CD4-positive, alpha-beta memory T cell (primary cell): ENCODE measurements around the gene HLA-F. TPM values are rescaled to one million over a fixed set of nuclear protein-coding genes. Genes with fewer than 3 reads are reported as not detected.

Experiments used
- CTCF ChIA-PET: fragments of 350-600 bp; sonication (Branson Sonifier 250); formaldehyde crosslinking; loops from one replicate; lab custom pipeline; 2021; ENCODE audit warnings: inconsistent platforms; ENCODE audit not compliant: partially characterized antibody; lab: Charles Lee
- POLR2A ChIA-PET: fragments of 350-600 bp; sonication (Branson Sonifier 250); formaldehyde crosslinking; loops from one replicate; lab custom pipeline; 2021; ENCODE audit not compliant: partially characterized antibody; lab: Charles Lee
- DNase-seq, 5 donors: peaks; one replicate each; pipeline versions ENCODE4 v3.0.0 to v3.0.0-alpha.2; 2020 to 2022; ENCODE audit warnings: mixed read lengths in 1 of 5
- H3K27ac ChIP-seq: one replicate; pipeline ENCODE4 v1.7.0; 2013; ENCODE audit warnings: low read depth, low read length
- H3K27me3 ChIP-seq: 2 replicates; pipeline ENCODE4 v1.7.0; 2013; ENCODE audit warnings: mild to moderate bottlenecking, low read length, moderate library complexity; ENCODE audit not compliant: insufficient read depth
- H3K36me3 ChIP-seq: 2 replicates; pipeline ENCODE4 v1.7.0; 2013; ENCODE audit warnings: mild to moderate bottlenecking, low read length, moderate library complexity; ENCODE audit not compliant: insufficient read depth
- H3K4me1 ChIP-seq: 2 replicates; pipeline ENCODE4 v1.7.0; 2013; ENCODE audit warnings: mild to moderate bottlenecking, low read length, moderate library complexity; ENCODE audit not compliant: insufficient read depth
- H3K4me3 ChIP-seq, 2 donors: one replicate each; pipeline ENCODE4 v1.7.0; 2013; ENCODE audit warnings: low read length in 2 of 2, mild to moderate bottlenecking in 1 of 2
- H3K9me3 ChIP-seq, 2 donors: one replicate each; pipeline ENCODE4 v1.7.0; 2013; ENCODE audit warnings: low read length in 2 of 2, control low read depth in 1 of 2; ENCODE audit not compliant: control insufficient read depth in 1 of 2
- H3K27ac Mint-ChIP-seq, 7 donors: one replicate each; pipeline ENCODE4 v1.8.0; 2020 to 2021; ENCODE audit warnings: mixed read lengths in 7 of 7, mild to moderate bottlenecking in 6 of 7, inconsistent platforms in 3 of 7, moderate library complexity in 3 of 7
- H3K27me3 Mint-ChIP-seq, 2 donors: one replicate each; pipeline ENCODE4 v1.8.0; 2020 to 2021; ENCODE audit warnings: mixed read lengths in 2 of 2
- H3K36me3 Mint-ChIP-seq, 2 donors: one replicate each; pipeline ENCODE4 v1.8.0; 2020 to 2021; ENCODE audit warnings: mixed read lengths in 2 of 2, inconsistent platforms in 1 of 2, mild to moderate bottlenecking in 1 of 2
- H3K4me1 Mint-ChIP-seq, 4 donors: one replicate each; pipeline ENCODE4 v1.8.0; 2020 to 2021; ENCODE audit warnings: mixed read lengths in 4 of 4, mild to moderate bottlenecking in 1 of 4
- H3K4me3 Mint-ChIP-seq, 8 donors: one replicate each; pipeline ENCODE4 v1.8.0; 2020 to 2021; ENCODE audit warnings: mixed read lengths in 8 of 8, mild to moderate bottlenecking in 7 of 8, moderate library complexity in 6 of 8, inconsistent platforms in 3 of 8
- H3K9me3 Mint-ChIP-seq, 8 donors: one replicate each; pipeline ENCODE4 v1.8.0; 2020 to 2021; ENCODE audit warnings: mixed read lengths in 8 of 8, mild to moderate bottlenecking in 5 of 8, inconsistent platforms in 3 of 8, moderate library complexity in 1 of 8
- intact Hi-C: fragments of 100-400 bp; cut with micrococcal nuclease; formaldehyde crosslinking; loops from one replicate; pipeline ENCODE4 v1.15.1; 2023
- polyA plus RNA-seq, 2 donors: library from polyadenylated mRNA; unstranded; fragments of 300-500 nt; fragmentation: Illumina TruSeq; gene quantifications; one replicate each; pipeline ENCODE4 v1.2.3, GENCODE V29; 2021
- total RNA-seq, 2 experiments: library from RNA; stranded (reverse); gene quantifications; one replicate each; pipeline ENCODE4 v1.2.3, GENCODE V29; 2021

The HLA-F gene
- total and polyA plus RNA-seq, 4 experiments from 2014 or later, result 379 to 585 (median 495) TPM

GRCh38 chr6:29751480-29751879 lies 28.2 kb downstream of the HLA-F start:
- ChIA-PET CTCF (interaction anchor here (1.7 to 8.2 kb wide), 3 partner anchors 13 to 48 kb away, joined by 7 to 141 read pairs (median 100); no protein-coding TSS in a partner anchor), POLR2A (interaction anchor here (0.6 to 7.9 kb wide), 7 partner anchors 11 to 190 kb away, joined by 3 to 99 read pairs (median 4); no protein-coding TSS in a partner anchor)
- H3K36me3 Mint-ChIP-seq, result peaks cover 0 to 6% of the 10 kb centered on the region in 2 donors
- Histone ChIP-seq H3K4me1 (peaks cover 30% of the 10 kb centered on the region), H3K9me3 (no peaks in the 10 kb centered on the region), H3K27ac (no peak overlapping the region), H3K4me3 (no peak overlapping the region), H3K27me3 (no peaks in the 10 kb centered on the region), H3K36me3 (no peaks in the 10 kb centered on the region)
- DNase-seq, result no peak
- intact Hi-C loops, result loop anchor here (5.0 to 10.0 kb wide), 3 partner anchors 81 to 263 kb away; no protein-coding TSS in a partner anchor
- H3K9me3 Mint-ChIP-seq, result no peaks in the 10 kb centered on the region
- H3K27ac Mint-ChIP-seq, result peak overlapping the region in 6 of 7 donors; percentile 65 to 96 (median 90)
- no peaks in the 10 kb centered on the region for H3K27me3 Mint-ChIP-seq
- H3K4me3 Mint-ChIP-seq, result peak overlapping the region; percentile 39 to 98 (median 96)
- H3K4me1 Mint-ChIP-seq, result peaks cover 36 to 66% (median 48%) of the 10 kb centered on the region in 4 donors

GRCh38 chr6:29752451-29753308 lies 29.4 kb downstream of the HLA-F start:
- H3K9me3 ChIP-seq, result no peaks in the 10 kb centered on the region
- DNase-seq, result peak; percentile 77 to 84 (median 81)
- peak overlapping the region; percentile 71 for H3K27ac ChIP-seq
- ChIA-PET CTCF (interaction anchor here (1.2 to 8.2 kb wide), 8 partner anchors 8 to 103 kb away, joined by 3 to 141 read pairs (median 8); no protein-coding TSS in a partner anchor), POLR2A (interaction anchor here (0.7 to 7.9 kb wide), 13 partner anchors 16 to 192 kb away, joined by 3 to 99 read pairs (median 3); partner anchors contain the start of gene HLA-F)
- peak overlapping the region; percentile 95 to 97 for H3K4me3 ChIP-seq
- no peaks in the 10 kb centered on the region for H3K36me3 ChIP-seq
- peaks cover 27% of the 10 kb centered on the region for H3K4me1 ChIP-seq
- peaks cover 30 to 57% (median 39%) of the 10 kb centered on the region in 4 donors for H3K4me1 Mint-ChIP-seq
- peaks cover 0 to 5% of the 10 kb centered on the region in 2 donors for H3K27me3 Mint-ChIP-seq
- no peaks in the 10 kb centered on the region for H3K27me3 ChIP-seq
- peak overlapping the region; percentile 77 to 96 (median 95) for H3K27ac Mint-ChIP-seq
- H3K4me3 Mint-ChIP-seq, result peak overlapping the region; percentile 88 to 98 (median 96)
- no peaks in the 10 kb centered on the region for H3K9me3 Mint-ChIP-seq
- peaks cover 0 to 6% of the 10 kb centered on the region in 2 donors for H3K36me3 Mint-ChIP-seq
- intact Hi-C loops, result loop anchor here (1.0 to 10.0 kb wide), 7 partner anchors 14 to 262 kb away; no protein-coding TSS in a partner anchor

- H3K27ac ChIP-seq, result peak overlapping the region; percentile 71
- intact Hi-C loops, result loop anchor here (1.0 to 10.0 kb wide), 7 partner anchors 15 to 262 kb away; no protein-coding TSS in a partner anchor
- peak overlapping the region; percentile 88 to 98 (median 96) for H3K4me3 Mint-ChIP-seq
- peaks cover 0 to 5% of the 10 kb centered on the region in 2 donors for H3K27me3 Mint-ChIP-seq
- H3K4me3 ChIP-seq, result peak overlapping the region in 1 of 2 donors; percentile 95
- H3K9me3 Mint-ChIP-seq, result no peaks in the 10 kb centered on the region
- DNase-seq, result no peak
- POLR2A ChIA-PET, result interaction anchor here (0.8 to 7.9 kb wide), 11 partner anchors 19 to 192 kb away, joined by 3 to 99 read pairs (median 4); partner anchors contain the start of gene HLA-F
- CTCF ChIA-PET, result interaction anchor here (0.7 to 8.2 kb wide), 11 partner anchors 8 to 103 kb away, joined by 3 to 141 read pairs (median 5); no protein-coding TSS in a partner anchor
- H3K27me3 ChIP-seq, result no peaks in the 10 kb centered on the region
- H3K36me3 ChIP-seq, result no peaks in the 10 kb centered on the region
- H3K9me3 ChIP-seq, result no peaks in the 10 kb centered on the region
- peaks cover 21% of the 10 kb centered on the region for H3K4me1 ChIP-seq
- peaks cover 27 to 51% (median 35%) of the 10 kb centered on the region in 4 donors for H3K4me1 Mint-ChIP-seq
- H3K36me3 Mint-ChIP-seq, result peaks cover 0 to 3% of the 10 kb centered on the region in 2 donors
- peak overlapping the region; percentile 77 to 96 (median 95) for H3K27ac Mint-ChIP-seq
These were observed 30.0 kb downstream of the HLA-F start for GRCh38 chr6:29753309-29753644.

- intact Hi-C loops, result loop anchor here (10.0 kb wide), 2 partner anchors 219 to 259 kb away; no protein-coding TSS in a partner anchor
- Mint-ChIP-seq H3K27me3 (peaks cover 0 to 5% of the 10 kb centered on the region in 2 donors), H3K9me3 (no peaks in the 10 kb centered on the region), H3K36me3 (peaks cover 0 to 2% of the 10 kb centered on the region in 2 donors), H3K27ac (no peak overlapping the region), H3K4me3 (no peak overlapping the region), H3K4me1 (peaks cover 21 to 34% (median 27%) of the 10 kb centered on the region in 4 donors)
- DNase-seq, result no peak
- ChIA-PET CTCF (interaction anchor here (1.1 to 8.2 kb wide), 4 partner anchors 17 to 79 kb away, joined by 5 to 141 read pairs (median 55); no protein-coding TSS in a partner anchor), POLR2A (interaction anchor here (7.9 kb wide), 1 partner anchor 21 kb away, joined by 99 read pairs; no protein-coding TSS in a partner anchor)
- Histone ChIP-seq H3K27me3 (no peaks in the 10 kb centered on the region), H3K36me3 (no peaks in the 10 kb centered on the region), H3K4me3 (no peak overlapping the region), H3K27ac (no peak overlapping the region), H3K4me1 (peaks cover 8% of the 10 kb centered on the region), H3K9me3 (no peaks in the 10 kb centered on the region)
These were observed 32.1 kb downstream of the HLA-F start for GRCh38 chr6:29755295-29755871.

- Histone ChIP-seq H3K27ac (no peak overlapping the region), H3K4me1 (peaks cover under 1% of the 10 kb centered on the region), H3K4me3 (no peak overlapping the region), H3K36me3 (no peaks in the 10 kb centered on the region), H3K9me3 (no peaks in the 10 kb centered on the region), H3K27me3 (no peaks in the 10 kb centered on the region)
- POLR2A ChIA-PET, result interaction anchor here (0.7 to 1.1 kb wide), 2 partner anchors 8 to 20 kb away, joined by 3 to 4 read pairs; no protein-coding TSS in a partner anchor
- Mint-ChIP-seq H3K27ac (peak overlapping the region in 1 of 7 donors; percentile 27), H3K36me3 (peaks cover 0 to 2% of the 10 kb centered on the region in 2 donors), H3K27me3 (peaks cover 0 to 5% of the 10 kb centered on the region in 2 donors), H3K4me1 (peaks cover 13 to 18% (median 15%) of the 10 kb centered on the region in 4 donors), H3K9me3 (no peaks in the 10 kb centered on the region), H3K4me3 (no peak overlapping the region)
- DNase-seq, result no peak
- intact Hi-C loops, result loop anchor here (10.0 kb wide), 2 partner anchors 218 to 258 kb away; no protein-coding TSS in a partner anchor
- CTCF ChIA-PET, result interaction anchor here (1.9 to 3.6 kb wide), 3 partner anchors 19 to 78 kb away, joined by 5 to 13 read pairs (median 11); no protein-coding TSS in a partner anchor
These were observed 34.0 kb downstream of the HLA-F start for GRCh38 chr6:29757282-29757681.

GRCh38 chr6:29757701-29758293 lies 34.6 kb downstream of the HLA-F start:
- peaks cover 0 to 2% of the 10 kb centered on the region in 2 donors for H3K36me3 Mint-ChIP-seq
- Histone ChIP-seq H3K27me3 (no peaks in the 10 kb centered on the region), H3K27ac (no peak overlapping the region), H3K4me3 (no peak overlapping the region), H3K9me3 (no peaks in the 10 kb centered on the region), H3K4me1 (no peaks in the 10 kb centered on the region), H3K36me3 (no peaks in the 10 kb centered on the region)
- peaks cover 10 to 15% (median 13%) of the 10 kb centered on the region in 4 donors for H3K4me1 Mint-ChIP-seq
- no peak overlapping the region for H3K4me3 Mint-ChIP-seq
- no peak for DNase-seq
- no peaks in the 10 kb centered on the region for H3K9me3 Mint-ChIP-seq
- CTCF ChIA-PET, result interaction anchor here (0.8 to 3.6 kb wide), 6 partner anchors 9 to 107 kb away, joined by 3 to 13 read pairs (median 6); no protein-coding TSS in a partner anchor
- POLR2A ChIA-PET, result interaction anchor here (0.7 to 1.1 kb wide), 2 partner anchors 9 to 19 kb away, joined by 3 to 4 read pairs; no protein-coding TSS in a partner anchor
- intact Hi-C loops, result loop anchor here (10.0 kb wide), 2 partner anchors 217 to 257 kb away; no protein-coding TSS in a partner anchor
- peaks cover 0 to 5% of the 10 kb centered on the region in 2 donors for H3K27me3 Mint-ChIP-seq
- no peak overlapping the region for H3K27ac Mint-ChIP-seq
